Liver (tissue), 9 donors: ENCODE data around the gene NOS1. TPM values are rescaled to one million over a fixed set of nuclear protein-coding genes. Genes with fewer than 3 reads are reported as not detected.

ENCODE experiments used
- DNase-seq: peaks from one replicate; pipeline ENCODE4 v3.0.0-alpha.2; 2017; ENCODE audit warnings: low spot score
- H3K27ac ChIP-seq, 2 donors: one replicate each; pipeline ENCODE4 v1.7.0; 2013; ENCODE audit warnings: inconsistent platforms in 2 of 2, low read length in 2 of 2, control low read depth in 1 of 2, low read depth in 1 of 2, mild to moderate bottlenecking in 1 of 2
- H3K27me3 ChIP-seq, 4 donors: one replicate each; pipeline versions ENCODE4 v1.6.1 to v1.7.0; 2013; ENCODE audit warnings: low read length in 3 of 4, inconsistent platforms in 1 of 4, mild to moderate bottlenecking in 1 of 4, moderate library complexity in 1 of 4; ENCODE audit not compliant: control insufficient read depth in 4 of 4, insufficient read depth in 4 of 4
- H3K36me3 ChIP-seq, 4 donors: one replicate each; pipeline versions ENCODE4 v1.6.1 to v1.7.0; 2013; ENCODE audit warnings: low read length in 3 of 4, mild to moderate bottlenecking in 3 of 4, low read depth in 1 of 4, moderate library complexity in 1 of 4; ENCODE audit not compliant: control insufficient read depth in 4 of 4, insufficient read depth in 3 of 4
- H3K4me1 ChIP-seq, 4 donors: one replicate each; pipeline versions ENCODE4 v1.6.1 to v1.7.0; 2013; ENCODE audit warnings: low read length in 3 of 4, mild to moderate bottlenecking in 3 of 4, moderate library complexity in 1 of 4; ENCODE audit not compliant: control insufficient read depth in 4 of 4, insufficient read depth in 4 of 4
- H3K4me3 ChIP-seq, 3 donors: one replicate each; pipeline versions ENCODE4 v1.6.1 to v1.7.0; 2013; ENCODE audit warnings: low read length in 3 of 3, control low read depth in 1 of 3, low read depth in 1 of 3, mild to moderate bottlenecking in 1 of 3
- H3K9ac ChIP-seq, 2 donors: one replicate each; pipeline ENCODE4 v1.7.0; 2013; ENCODE audit warnings: low read length in 2 of 2, mild to moderate bottlenecking in 2 of 2, moderate library complexity in 2 of 2, control low read depth in 1 of 2, low read depth in 1 of 2
- H3K9me3 ChIP-seq, 4 donors: one replicate each; pipeline versions ENCODE4 v1.6.1 to v1.7.0; 2013; ENCODE audit warnings: low read length in 3 of 4; ENCODE audit not compliant: control insufficient read depth in 4 of 4
- EGR1 ChIP-seq, 2 donors: IDR thresholded peaks; 2 replicates each; pipeline ENCODE4 v1.6.1; 2016 to 2018; ENCODE audit warnings: antibody characterized with exemption in 2 of 2, low read depth in 2 of 2
- FOXA1 ChIP-seq: IDR thresholded peaks from 2 replicates; pipeline ENCODE4 v1.6.1; 2016; ENCODE audit warnings: antibody characterized with exemption
- FOXA2 ChIP-seq: IDR thresholded peaks from 2 replicates; pipeline ENCODE4 v1.6.1; 2016; ENCODE audit warnings: antibody characterized with exemption
- GABPA ChIP-seq, 2 donors: IDR thresholded peaks in 1 of 2; conservative IDR thresholded peaks in 1 of 2; 2 replicates each; pipeline ENCODE4 v1.6.1; 2016; ENCODE audit warnings: antibody characterized with exemption in 2 of 2, mild to moderate bottlenecking in 1 of 2, moderate library complexity in 1 of 2
- HNF4A ChIP-seq, 2 donors: conservative IDR thresholded peaks; 2 replicates each; pipeline ENCODE4 v1.6.1; 2016; ENCODE audit warnings: antibody characterized with exemption in 2 of 2, mild to moderate bottlenecking in 2 of 2
- HNF4G ChIP-seq: IDR thresholded peaks from 2 replicates; pipeline ENCODE4 v1.6.1; 2016; ENCODE audit warnings: antibody characterized with exemption
- MAX ChIP-seq: IDR thresholded peaks from 2 replicates; pipeline ENCODE4 v1.6.1; 2016; ENCODE audit warnings: antibody characterized with exemption
- NR2F2 ChIP-seq: IDR thresholded peaks from 2 replicates; pipeline ENCODE4 v1.6.1; 2016; ENCODE audit warnings: antibody characterized with exemption
- RAD21 ChIP-seq, 2 donors: IDR thresholded peaks; 2 replicates each; pipeline ENCODE4 v1.6.1; 2016; ENCODE audit warnings: antibody characterized with exemption in 2 of 2, mild to moderate bottlenecking in 2 of 2
- REST ChIP-seq: IDR thresholded peaks from 2 replicates; pipeline ENCODE4 v1.6.1; 2016; ENCODE audit warnings: antibody characterized with exemption, mild to moderate bottlenecking
- RXRA ChIP-seq, 2 donors: IDR thresholded peaks; 2 replicates each; pipeline ENCODE4 v1.6.1; 2017 to 2018; ENCODE audit warnings: antibody characterized with exemption in 2 of 2, mild to moderate bottlenecking in 1 of 2
- SP1 ChIP-seq: IDR thresholded peaks from 2 replicates; pipeline ENCODE4 v1.6.1; 2018; ENCODE audit warnings: antibody characterized with exemption, mild to moderate bottlenecking
- TAF1 ChIP-seq: conservative IDR thresholded peaks from 2 replicates; pipeline ENCODE4 v1.6.1; 2016; ENCODE audit warnings: antibody characterized with exemption, mild to moderate bottlenecking
- ZBTB33 ChIP-seq: IDR thresholded peaks from 2 replicates; pipeline ENCODE4 v1.6.1; 2016; ENCODE audit warnings: antibody characterized with exemption
- WGBS: extraction: QIAGEN DNeasy Blood & Tissue Kit; methylation state at CpG from one replicate; pipeline ENCODE4 v1.1.7; 2013; 5-methylcytosine and 5-hydroxymethylcytosine counted together
- polyA plus RNA-seq, 2 donors: library from polyadenylated mRNA; stranded (reverse) in 1 of 2; unstranded in 1 of 2; fragments of 200-250 nt in 1 of 2; fragments of >200 nt in 1 of 2; fragmentation: Nextera tagmentation in 1 of 2; extraction: Ambion mirVana in 1 of 2; gene quantifications; one replicate each; pipeline versions ENCODE4 v1.2.1 to v1.2.3, GENCODE V29; 2013 to 2015
- total RNA-seq, 2 donors: library from RNA; depleted of rRNA; stranded (reverse); fragments of >200 nt; gene quantifications; one replicate each; pipeline ENCODE4 v1.2.3, GENCODE V29; 2014
- TF ChIP-seq, protein P1 (sequence below): fragments of 150-350 bp; IDR thresholded peaks from 2 replicates; pipeline ENCODE4 v1.5.1; 2017; ENCODE audit warnings: improper control_type of control experiment, low read depth, low read length; ENCODE audit not compliant: missing input control
- TF ChIP-seq, protein P2 (sequence below): IDR thresholded peaks from 2 replicates; pipeline ENCODE4 v1.6.1; 2016; ENCODE audit warnings: antibody characterized with exemption
- donor health status: healthy.
- donor health status: healthy.
- donor health status: healthy.
- donor health status: healthy.
- donor health status: healthy.

Gene NOS1
- total and polyA plus RNA-seq, 4 donors: under 0.01 to 0.08 (median 0.01) TPM; not detected in 1

GRCh38 chr12:117362391-117362790, 965 bp upstream of the NOS1 start:
- no peak overlapping the region for H3K9ac ChIP-seq
- H3K36me3 ChIP-seq: no peaks in the 10 kb centered on the region
- no peaks in the 10 kb centered on the region for H3K9me3 ChIP-seq
- H3K27me3 ChIP-seq: peaks cover 7 to 15% (median 14%) of the 10 kb centered on the region in 4 donors
- H3K27ac ChIP-seq: no peak overlapping the region
- H3K4me1 ChIP-seq: peaks cover 0 to 10% (median 2%) of the 10 kb centered on the region in 4 donors
- 72% methylated on average over 12 of the region's 12 CpGs for WGBS
- TF ChIP-seq NR2F2 (no peak), FOXA2 (no peak), REST (no peak), SP1 (no peak), ZBTB33 (no peak), FOXA1 (no peak), TAF1 (no peak), RXRA (IDR thresholded peaks at IDR 0.05) (no peak), HNF4G (no peak), HNF4A (conservative IDR thresholded peaks at IDR 0.05) (no peak), MAX (no peak), GABPA (IDR thresholded peaks at IDR 0.05 in 1 of 2, conservative IDR thresholded peaks at IDR 0.05 in 1 of 2) (no peak)
- TF ChIP-seq, protein P1, sequence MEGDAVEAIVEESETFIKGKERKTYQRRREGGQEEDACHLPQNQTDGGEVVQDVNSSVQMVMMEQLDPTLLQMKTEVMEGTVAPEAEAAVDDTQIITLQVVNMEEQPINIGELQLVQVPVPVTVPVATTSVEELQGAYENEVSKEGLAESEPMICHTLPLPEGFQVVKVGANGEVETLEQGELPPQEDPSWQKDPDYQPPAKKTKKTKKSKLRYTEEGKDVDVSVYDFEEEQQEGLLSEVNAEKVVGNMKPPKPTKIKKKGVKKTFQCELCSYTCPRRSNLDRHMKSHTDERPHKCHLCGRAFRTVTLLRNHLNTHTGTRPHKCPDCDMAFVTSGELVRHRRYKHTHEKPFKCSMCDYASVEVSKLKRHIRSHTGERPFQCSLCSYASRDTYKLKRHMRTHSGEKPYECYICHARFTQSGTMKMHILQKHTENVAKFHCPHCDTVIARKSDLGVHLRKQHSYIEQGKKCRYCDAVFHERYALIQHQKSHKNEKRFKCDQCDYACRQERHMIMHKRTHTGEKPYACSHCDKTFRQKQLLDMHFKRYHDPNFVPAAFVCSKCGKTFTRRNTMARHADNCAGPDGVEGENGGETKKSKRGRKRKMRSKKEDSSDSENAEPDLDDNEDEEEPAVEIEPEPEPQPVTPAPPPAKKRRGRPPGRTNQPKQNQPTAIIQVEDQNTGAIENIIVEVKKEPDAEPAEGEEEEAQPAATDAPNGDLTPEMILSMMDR: no peak
- TF ChIP-seq, protein P2, sequence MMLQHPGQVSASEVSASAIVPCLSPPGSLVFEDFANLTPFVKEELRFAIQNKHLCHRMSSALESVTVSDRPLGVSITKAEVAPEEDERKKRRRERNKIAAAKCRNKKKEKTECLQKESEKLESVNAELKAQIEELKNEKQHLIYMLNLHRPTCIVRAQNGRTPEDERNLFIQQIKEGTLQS: no peak
- no peak for DNase-seq
- no peak overlapping the region for H3K4me3 ChIP-seq

- no peaks in the 10 kb centered on the region for H3K36me3 ChIP-seq
- H3K27ac ChIP-seq: no peak overlapping the region
- H3K9me3 ChIP-seq: no peaks in the 10 kb centered on the region
- no peak overlapping the region for H3K4me3 ChIP-seq
- no peak for TF ChIP-seq HNF4G
- TF ChIP-seq, protein P1: no peak
- no peak for TF ChIP-seq TAF1
- TF ChIP-seq NR2F2: no peak
- TF ChIP-seq RAD21 (IDR thresholded peaks at IDR 0.05): no peak
- TF ChIP-seq GABPA (IDR thresholded peaks at IDR 0.05 in 1 of 2, conservative IDR thresholded peaks at IDR 0.05 in 1 of 2): no peak
- TF ChIP-seq EGR1 (IDR thresholded peaks at IDR 0.05; ENCODE audit: low read depth in 2 of 2): no peak
- 45% methylated on average over 4 of the region's 4 CpGs for WGBS
- H3K9ac ChIP-seq: no peak overlapping the region
- peaks cover 0 to 10% (median 2%) of the 10 kb centered on the region in 4 donors for H3K4me1 ChIP-seq
- DNase-seq: no peak
- peaks cover 7 to 15% (median 14%) of the 10 kb centered on the region in 4 donors for H3K27me3 ChIP-seq
These were observed 479 bp upstream of the NOS1 start for GRCh38 chr12:117361905-117362304.
